Non-pigmented ciliary epithelial cell (primary cell): ENCODE measurements around the gene MYO15A.
"Not testable (repeated sequence)": the region's sequence is repeated elsewhere in the genome, so short reads cannot be mapped to it uniquely, and the experiment has no call there.

ENCODE experiments used
- DNase-seq: peaks from one replicate; pipeline ENCODE4 v3.0.0-alpha.2; 2010; ENCODE audit warnings: low read depth

Gene MYO15A

GRCh38 chr17:18185832-18186626, 77.5 kb downstream of the MYO15A start:
- DNase-seq: no peak

- no peak for DNase-seq
Observed at GRCh38 chr17:18186627-18186982, 78.0 kb downstream of the MYO15A start.

- no peak for DNase-seq
Observed at GRCh38 chr17:18187226-18187625, 78.7 kb downstream of the MYO15A start.

- no peak for DNase-seq
Observed at GRCh38 chr17:18187821-18188761, 79.5 kb downstream of the MYO15A start.

- DNase-seq: no peak
Observed at GRCh38 chr17:18190628-18191235, 82.2 kb downstream of the MYO15A start.

- DNase-seq: no peak
Observed at GRCh38 chr17:18191236-18191667, 82.7 kb downstream of the MYO15A start.

- DNase-seq: no peak
Observed at GRCh38 chr17:18191967-18192366, 83.4 kb downstream of the MYO15A start.

GRCh38 chr17:18194394-18194793, 85.8 kb downstream of the MYO15A start:
- DNase-seq: no peak

- DNase-seq: no peak
Observed at GRCh38 chr17:18194804-18195203, 86.2 kb downstream of the MYO15A start.

- DNase-seq: no peak
Observed at GRCh38 chr17:18195246-18195645, 86.7 kb downstream of the MYO15A start.

- no peak for DNase-seq
Observed at GRCh38 chr17:18197535-18198194, 89.1 kb downstream of the MYO15A start.

GRCh38 chr17:18198530-18198929, 90.0 kb downstream of the MYO15A start:
- no peak for DNase-seq

- DNase-seq: no peak
Observed at GRCh38 chr17:18201108-18201507, 92.6 kb downstream of the MYO15A start.

GRCh38 chr17:18203308-18203707, 94.8 kb downstream of the MYO15A start:
- no peak for DNase-seq

- no peak for DNase-seq
Observed at GRCh38 chr17:18205861-18206260, 97.3 kb downstream of the MYO15A start.

- no peak for DNase-seq
Observed at GRCh38 chr17:18206962-18207361, 98.4 kb downstream of the MYO15A start.

- DNase-seq: no peak
Observed at GRCh38 chr17:18208092-18208491, 99.5 kb downstream of the MYO15A start.

GRCh38 chr17:18213666-18214270, 105.2 kb downstream of the MYO15A start:
- no peak for DNase-seq

- not testable (repeated sequence) for DNase-seq
Observed at GRCh38 chr17:18216906-18217305, 108.3 kb downstream of the MYO15A start.

- DNase-seq: peak; percentile 8
Observed at GRCh38 chr17:18217412-18218015, 109.0 kb downstream of the MYO15A start.

GRCh38 chr17:18218756-18219415, 110.3 kb downstream of the MYO15A start:
- peak; percentile 8 for DNase-seq
